Measurements from ENCODE around the gene PFKFB3.

- TF ChIP-seq ATF2 (tag by site-specific recombination; IDR thresholded peaks at IDR 0.05; ENCODE audit: low read depth), result no peak
- TF ChIP-seq ZNF174 (tag by site-specific recombination; IDR thresholded peaks at IDR 0.05), result no peak
- TF ChIP-seq IKZF3 (tag by site-specific recombination; IDR thresholded peaks at IDR 0.05), result no peak
- TF ChIP-seq CTCF (tag by site-specific recombination; IDR thresholded peaks at IDR 0.05), result no peak
- TF ChIP-seq ZNF549 (tag by site-specific recombination; IDR thresholded peaks at IDR 0.05), result no peak
- no peak for TF ChIP-seq ZBTB8A (tag by site-specific recombination; IDR thresholded peaks at IDR 0.05)
- no peak for TF ChIP-seq ZNF274 (IDR thresholded peaks at IDR 0.05; ENCODE audit: low read length)
- no peak for TF ChIP-seq ZNF274 (tag by site-specific recombination; IDR thresholded peaks at IDR 0.05; ENCODE audit: borderline replicate concordance)
- TF ChIP-seq ZNF324 (tag by site-specific recombination; IDR thresholded peaks at IDR 0.05), result no peak
Measured at GRCh38 chr10:6214612-6215011, 11.9 kb downstream of the PFKFB3 start.
